Measurements from ENCODE around the gene DSCAM.

Gene DSCAM

DNA sequence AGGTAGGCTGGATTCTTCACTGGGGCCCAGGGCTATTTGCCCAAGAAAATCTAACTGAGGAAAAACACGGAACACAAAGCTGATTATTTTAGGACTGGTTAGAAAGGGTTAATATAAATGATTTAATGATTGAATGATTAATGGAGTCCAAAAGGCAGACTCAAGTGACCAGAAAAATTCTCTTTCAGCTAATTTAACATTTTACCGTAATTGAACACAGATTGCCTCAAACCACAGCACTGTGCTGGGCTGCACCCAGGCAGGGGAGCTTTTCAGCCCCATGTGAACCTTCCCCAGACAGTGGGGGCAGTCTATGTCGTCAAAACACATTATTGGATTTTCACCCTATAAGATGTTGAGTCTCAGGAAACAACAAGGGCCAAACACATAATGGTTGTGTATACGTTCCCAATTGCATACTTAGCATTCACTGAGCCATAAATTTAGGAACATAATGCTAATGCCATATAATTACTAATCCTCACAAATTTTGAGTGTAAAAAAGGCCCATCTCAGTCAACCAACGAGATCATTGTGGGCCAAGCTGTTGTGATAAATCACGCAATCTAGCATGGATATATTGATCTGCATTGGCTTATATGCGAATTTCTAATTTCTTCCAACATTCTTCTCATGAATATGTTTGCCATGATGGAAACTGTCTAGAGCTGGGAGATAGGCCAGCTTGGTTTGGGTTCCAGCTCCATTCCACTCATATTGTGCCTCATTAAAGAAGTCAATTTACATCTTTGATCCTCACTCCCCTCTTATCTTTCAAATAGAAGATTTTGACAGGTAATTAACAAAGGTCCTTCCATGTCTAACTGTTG lies 27.7 kb downstream of the DSCAM start:
- TF ChIP-seq, protein P1, sequence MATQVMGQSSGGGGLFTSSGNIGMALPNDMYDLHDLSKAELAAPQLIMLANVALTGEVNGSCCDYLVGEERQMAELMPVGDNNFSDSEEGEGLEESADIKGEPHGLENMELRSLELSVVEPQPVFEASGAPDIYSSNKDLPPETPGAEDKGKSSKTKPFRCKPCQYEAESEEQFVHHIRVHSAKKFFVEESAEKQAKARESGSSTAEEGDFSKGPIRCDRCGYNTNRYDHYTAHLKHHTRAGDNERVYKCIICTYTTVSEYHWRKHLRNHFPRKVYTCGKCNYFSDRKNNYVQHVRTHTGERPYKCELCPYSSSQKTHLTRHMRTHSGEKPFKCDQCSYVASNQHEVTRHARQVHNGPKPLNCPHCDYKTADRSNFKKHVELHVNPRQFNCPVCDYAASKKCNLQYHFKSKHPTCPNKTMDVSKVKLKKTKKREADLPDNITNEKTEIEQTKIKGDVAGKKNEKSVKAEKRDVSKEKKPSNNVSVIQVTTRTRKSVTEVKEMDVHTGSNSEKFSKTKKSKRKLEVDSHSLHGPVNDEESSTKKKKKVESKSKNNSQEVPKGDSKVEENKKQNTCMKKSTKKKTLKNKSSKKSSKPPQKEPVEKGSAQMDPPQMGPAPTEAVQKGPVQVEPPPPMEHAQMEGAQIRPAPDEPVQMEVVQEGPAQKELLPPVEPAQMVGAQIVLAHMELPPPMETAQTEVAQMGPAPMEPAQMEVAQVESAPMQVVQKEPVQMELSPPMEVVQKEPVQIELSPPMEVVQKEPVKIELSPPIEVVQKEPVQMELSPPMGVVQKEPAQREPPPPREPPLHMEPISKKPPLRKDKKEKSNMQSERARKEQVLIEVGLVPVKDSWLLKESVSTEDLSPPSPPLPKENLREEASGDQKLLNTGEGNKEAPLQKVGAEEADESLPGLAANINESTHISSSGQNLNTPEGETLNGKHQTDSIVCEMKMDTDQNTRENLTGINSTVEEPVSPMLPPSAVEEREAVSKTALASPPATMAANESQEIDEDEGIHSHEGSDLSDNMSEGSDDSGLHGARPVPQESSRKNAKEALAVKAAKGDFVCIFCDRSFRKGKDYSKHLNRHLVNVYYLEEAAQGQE (IDR thresholded peaks at IDR 0.05; ENCODE audit: low read depth) = no peak
- TF ChIP-seq, protein P2, sequence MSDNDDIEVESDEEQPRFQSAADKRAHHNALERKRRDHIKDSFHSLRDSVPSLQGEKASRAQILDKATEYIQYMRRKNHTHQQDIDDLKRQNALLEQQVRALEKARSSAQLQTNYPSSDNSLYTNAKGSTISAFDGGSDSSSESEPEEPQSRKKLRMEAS (IDR thresholded peaks at IDR 0.05) = no peak
- TF ChIP-seq EGR1 (IDR thresholded peaks at IDR 0.05) (no peak), CEBPB (IDR thresholded peaks at IDR 0.05) (no peak), FOXM1 (IDR thresholded peaks at IDR 0.05; ENCODE audit: borderline replicate concordance, low read depth) (no peak), TAF1 (IDR thresholded peaks at IDR 0.05; ENCODE audit: low read depth) (no peak)

DNA sequence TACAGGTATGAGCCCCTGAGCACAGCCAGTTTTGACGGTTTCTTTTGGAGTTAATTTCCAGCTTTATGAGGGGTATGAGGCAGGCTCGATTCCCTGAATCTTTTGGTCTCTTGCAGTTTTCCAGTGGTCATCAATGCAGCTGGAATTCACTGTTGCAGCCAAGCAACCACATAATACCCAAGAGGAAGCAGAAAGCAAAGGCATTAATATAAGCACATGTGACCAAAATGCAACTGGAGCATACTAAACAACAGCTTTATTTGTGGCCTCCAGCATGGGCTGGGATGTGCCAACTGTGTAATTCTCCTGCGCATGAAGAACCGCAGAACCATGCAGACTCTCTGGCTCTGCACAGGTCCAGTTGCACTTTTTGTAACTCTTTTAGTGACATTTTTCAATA lies 33.0 kb downstream of the DSCAM start:
- TF ChIP-seq YY1 (IDR thresholded peaks at IDR 0.05; ENCODE audit: low read depth) (no peak), TCF12 (IDR thresholded peaks at IDR 0.05; ENCODE audit: low read depth) (no peak), CEBPB (IDR thresholded peaks at IDR 0.05) (no peak), ZBTB7A (IDR thresholded peaks at IDR 0.05; ENCODE audit: low read depth) (no peak), EP300 (IDR thresholded peaks at IDR 0.05; ENCODE audit: borderline replicate concordance) (no peak), FOXM1 (IDR thresholded peaks at IDR 0.05; ENCODE audit: borderline replicate concordance, low read depth) (no peak), CREB1 (IDR thresholded peaks at IDR 0.05; ENCODE audit: low read depth) (no peak), TAF1 (IDR thresholded peaks at IDR 0.05; ENCODE audit: low read depth) (no peak), RAD21 (IDR thresholded peaks at IDR 0.05; ENCODE audit: low read depth) (no peak), TEAD4 (IDR thresholded peaks at IDR 0.05) (no peak), NFIC (IDR thresholded peaks at IDR 0.05) (no peak), EGR1 (IDR thresholded peaks at IDR 0.05) (no peak)
- TF ChIP-seq, protein P2 (IDR thresholded peaks at IDR 0.05) = no peak
- TF ChIP-seq, protein P1 (IDR thresholded peaks at IDR 0.05; ENCODE audit: low read depth) = no peak
- TF ChIP-seq, protein P3, sequence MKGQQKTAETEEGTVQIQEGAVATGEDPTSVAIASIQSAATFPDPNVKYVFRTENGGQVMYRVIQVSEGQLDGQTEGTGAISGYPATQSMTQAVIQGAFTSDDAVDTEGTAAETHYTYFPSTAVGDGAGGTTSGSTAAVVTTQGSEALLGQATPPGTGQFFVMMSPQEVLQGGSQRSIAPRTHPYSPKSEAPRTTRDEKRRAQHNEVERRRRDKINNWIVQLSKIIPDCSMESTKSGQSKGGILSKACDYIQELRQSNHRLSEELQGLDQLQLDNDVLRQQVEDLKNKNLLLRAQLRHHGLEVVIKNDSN (IDR thresholded peaks at IDR 0.05) = no peak

DNA sequence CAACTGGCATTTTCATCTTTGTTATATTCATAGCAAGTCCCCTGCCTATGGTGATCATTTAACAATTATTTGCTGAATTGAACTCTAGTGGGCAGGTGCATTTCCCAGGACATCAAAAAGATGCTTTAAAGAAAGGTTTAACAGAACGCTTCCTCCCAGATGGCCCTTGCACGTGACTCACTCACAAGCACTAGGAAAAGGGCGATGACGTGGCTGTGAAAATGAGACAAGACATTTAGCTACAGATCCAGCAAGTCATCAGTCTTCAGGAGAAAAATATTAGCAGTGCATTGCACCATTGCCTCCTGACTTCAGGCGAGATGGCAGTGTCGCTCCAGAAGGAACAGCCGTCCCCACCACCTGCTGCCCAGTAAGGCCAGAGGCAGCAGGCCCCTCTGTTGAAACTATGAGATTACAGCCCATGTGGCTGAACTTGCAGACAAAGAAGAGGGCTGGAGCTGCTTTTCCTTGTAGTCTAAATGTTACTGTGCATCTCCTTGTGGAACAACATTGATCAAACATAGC lies 37.2 kb downstream of the DSCAM start:
- TF ChIP-seq ZBTB7A (IDR thresholded peaks at IDR 0.05; ENCODE audit: low read depth) (no peak), CEBPB (IDR thresholded peaks at IDR 0.05) (no peak), CREB1 (IDR thresholded peaks at IDR 0.05; ENCODE audit: low read depth) (no peak), EGR1 (IDR thresholded peaks at IDR 0.05) (no peak), TEAD4 (IDR thresholded peaks at IDR 0.05) (no peak), YY1 (IDR thresholded peaks at IDR 0.05; ENCODE audit: low read depth) (no peak), TCF12 (IDR thresholded peaks at IDR 0.05; ENCODE audit: low read depth) (no peak), EP300 (IDR thresholded peaks at IDR 0.05; ENCODE audit: borderline replicate concordance) (no peak)
- TF ChIP-seq, protein P2 (IDR thresholded peaks at IDR 0.05) = no peak
- TF ChIP-seq, protein P3 (IDR thresholded peaks at IDR 0.05) = no peak

DNA sequence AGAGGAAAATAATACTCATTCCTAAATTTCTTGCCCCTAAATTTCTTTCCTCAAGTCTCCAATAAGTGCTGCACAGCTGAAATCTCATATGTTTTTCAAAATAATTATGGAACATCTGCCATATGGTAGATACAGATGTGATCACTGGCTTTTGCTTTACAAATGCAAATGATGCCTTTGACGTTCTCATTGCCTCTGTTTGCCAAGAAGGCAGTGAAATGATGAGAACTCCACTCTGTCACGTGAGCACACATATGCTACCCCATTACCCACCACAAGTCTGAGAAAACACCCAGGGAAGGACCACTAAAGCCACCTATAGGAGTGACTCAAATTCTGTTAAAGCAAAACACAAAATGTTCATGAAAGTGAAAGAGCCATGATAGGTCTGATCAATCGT lies 43.9 kb downstream of the DSCAM start:
- TF ChIP-seq, protein P1 (IDR thresholded peaks at IDR 0.05; ENCODE audit: low read depth) = no peak
- TF ChIP-seq RAD21 (IDR thresholded peaks at IDR 0.05; ENCODE audit: low read depth) = no peak
- TF ChIP-seq TCF12 (IDR thresholded peaks at IDR 0.05; ENCODE audit: low read depth) = no peak
- TF ChIP-seq EP300 (IDR thresholded peaks at IDR 0.05; ENCODE audit: borderline replicate concordance) = no peak
- no peak for TF ChIP-seq CREB1 (IDR thresholded peaks at IDR 0.05; ENCODE audit: low read depth)
- TF ChIP-seq FOXM1 (IDR thresholded peaks at IDR 0.05; ENCODE audit: borderline replicate concordance, low read depth) = no peak
- TF ChIP-seq TAF1 (IDR thresholded peaks at IDR 0.05; ENCODE audit: low read depth) = no peak
- no peak for TF ChIP-seq EGR1 (IDR thresholded peaks at IDR 0.05)
- no peak for TF ChIP-seq ZBTB7A (IDR thresholded peaks at IDR 0.05; ENCODE audit: low read depth)
- TF ChIP-seq, protein P2 (IDR thresholded peaks at IDR 0.05) = no peak
- TF ChIP-seq, protein P3 (IDR thresholded peaks at IDR 0.05) = no peak
- no peak for TF ChIP-seq YY1 (IDR thresholded peaks at IDR 0.05; ENCODE audit: low read depth)
- TF ChIP-seq TEAD4 (IDR thresholded peaks at IDR 0.05) = no peak

All from Ishikawa (cell line).